Stimulated activated CD4-positive, alpha-beta T cell treated with anti-CD3 and anti-CD28 coated beads, Interleukin-2, amount 100 ng/mL, for 48 hours (primary cell): ENCODE measurements around the gene RNFT2.

ENCODE experiments used
- DNase-seq, 2 donors: peaks; one replicate each; pipeline ENCODE4 v3.0.0-alpha.2; 2020

Gene RNFT2

DNA sequence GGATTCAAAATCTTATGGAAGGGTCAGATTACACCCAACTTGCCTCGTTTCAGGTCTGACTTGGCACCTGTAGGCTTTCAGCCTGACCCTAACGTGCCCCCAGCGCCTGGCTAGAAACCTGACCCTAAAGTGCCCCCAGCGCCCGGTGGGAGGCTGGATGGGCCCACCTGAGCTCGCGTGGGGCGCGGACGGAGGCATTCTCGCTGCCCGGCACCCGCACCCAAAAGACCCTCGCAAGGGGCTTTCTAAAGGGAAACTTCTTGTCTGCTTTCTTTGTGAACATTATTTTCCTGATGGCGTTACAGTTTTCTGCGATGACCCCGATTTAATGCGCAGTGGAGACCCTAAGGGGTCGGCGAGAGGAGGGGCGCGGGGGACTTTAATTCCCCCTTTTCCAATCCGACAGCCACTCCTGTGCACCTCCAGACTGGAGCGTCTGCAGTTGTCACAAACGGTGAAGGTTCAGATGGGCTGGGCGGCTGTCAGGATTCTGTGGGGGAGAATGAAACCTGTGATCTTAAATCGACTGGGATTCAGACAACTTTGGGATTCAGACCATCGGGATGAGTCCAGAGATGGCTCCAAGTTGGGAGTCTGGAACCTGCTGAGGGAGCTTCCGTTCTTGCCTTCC lies 143.9 kb downstream of the RNFT2 start:
- DNase-seq, result no peak

DNA sequence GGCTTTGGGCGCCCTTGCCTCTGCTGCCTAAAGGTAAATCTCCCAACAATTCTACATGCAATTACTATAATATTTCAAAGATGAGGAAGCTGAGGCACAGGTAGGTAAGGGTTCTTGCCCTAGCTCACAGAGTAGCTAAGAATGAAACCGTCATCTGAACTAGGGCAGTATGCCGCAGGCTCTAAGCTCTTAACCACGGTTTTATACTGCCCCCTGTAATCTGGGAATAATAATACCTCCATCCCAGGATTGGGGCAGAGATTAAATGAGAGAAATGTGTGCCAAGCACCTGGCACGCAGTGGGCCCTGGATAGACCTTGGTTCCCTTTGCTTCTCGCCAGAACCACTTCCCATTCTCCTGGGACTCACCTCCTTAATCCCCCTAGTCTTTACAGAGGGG lies 144.6 kb downstream of the RNFT2 start:
- no peak for DNase-seq

DNA sequence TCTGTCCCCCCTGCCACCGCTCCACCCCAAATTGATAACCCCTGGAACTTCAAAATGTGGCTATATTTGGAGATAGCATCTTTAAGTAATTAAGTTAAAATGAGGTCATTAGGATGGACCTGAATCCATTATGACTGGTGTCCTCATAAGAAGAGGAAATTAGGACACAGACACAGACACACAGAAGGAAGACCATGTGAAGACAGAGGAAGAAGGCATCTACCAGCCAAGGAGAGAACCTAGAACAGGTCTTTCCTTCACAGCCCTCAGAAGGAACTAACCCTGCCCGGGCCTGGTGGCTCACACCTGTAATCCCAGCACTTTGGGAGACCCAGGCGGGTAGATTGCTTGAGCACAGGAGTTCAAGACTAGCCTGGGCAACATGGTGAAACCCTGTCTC lies 146.8 kb downstream of the RNFT2 start:
- DNase-seq, result no peak

DNA sequence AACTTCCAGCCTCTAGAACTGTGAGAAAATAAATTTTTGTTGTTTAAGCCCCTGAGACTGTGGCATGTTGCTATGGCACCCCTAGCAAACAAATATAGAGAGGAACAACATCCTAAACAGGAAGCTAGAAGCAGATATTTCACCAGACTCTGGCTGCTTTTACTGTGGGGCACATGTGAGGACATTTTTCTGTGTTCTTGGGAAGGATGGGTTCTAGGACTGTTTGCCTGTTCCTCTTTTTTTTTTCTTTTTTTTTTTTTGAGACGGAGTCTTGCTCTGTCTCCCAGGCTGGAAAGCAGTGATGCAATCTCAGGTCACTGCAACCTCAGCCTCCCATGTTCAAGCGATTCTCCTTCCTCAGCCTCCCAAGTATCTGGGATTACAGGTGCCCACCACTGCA lies 147.4 kb downstream of the RNFT2 start:
- DNase-seq, result no peak

DNA sequence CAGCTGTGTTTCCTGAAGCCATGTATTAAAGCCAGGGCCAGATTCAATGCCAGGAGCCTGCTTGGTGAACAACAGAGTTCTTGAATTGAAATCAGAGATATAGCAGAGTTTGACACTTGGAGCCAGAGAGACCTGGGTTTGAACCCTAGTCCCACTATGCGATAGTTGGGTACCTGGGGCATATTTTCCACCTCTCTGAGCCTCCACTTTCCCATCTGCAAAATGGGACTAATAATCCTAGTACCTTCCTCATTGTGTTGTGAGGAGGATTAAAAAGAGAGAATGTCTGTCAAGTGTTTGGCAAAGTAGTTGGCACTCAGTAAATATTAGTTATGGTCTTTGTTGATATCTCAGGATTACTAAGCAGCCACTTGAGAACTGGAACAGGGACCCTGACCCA lies 149.1 kb downstream of the RNFT2 start:
- no peak for DNase-seq

DNA sequence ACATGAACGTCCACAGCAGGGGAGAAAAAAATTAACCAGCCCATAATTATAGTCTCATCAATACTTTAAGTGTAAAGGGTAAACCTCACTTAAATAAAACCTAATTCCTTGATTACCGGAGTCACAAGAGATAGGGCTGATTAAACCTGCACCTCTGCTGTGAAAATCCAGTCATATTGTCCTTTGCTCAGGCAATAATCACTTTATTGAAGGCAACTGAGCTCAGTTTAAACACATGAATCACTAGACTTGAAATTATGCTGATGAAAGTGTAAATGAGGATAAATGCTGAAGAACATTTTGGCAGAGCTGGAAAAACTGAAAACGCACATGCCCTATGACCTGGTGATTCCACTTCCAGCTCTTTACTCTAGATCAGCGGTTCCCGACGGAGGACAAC lies 149.8 kb downstream of the RNFT2 start:
- no peak for DNase-seq

DNA sequence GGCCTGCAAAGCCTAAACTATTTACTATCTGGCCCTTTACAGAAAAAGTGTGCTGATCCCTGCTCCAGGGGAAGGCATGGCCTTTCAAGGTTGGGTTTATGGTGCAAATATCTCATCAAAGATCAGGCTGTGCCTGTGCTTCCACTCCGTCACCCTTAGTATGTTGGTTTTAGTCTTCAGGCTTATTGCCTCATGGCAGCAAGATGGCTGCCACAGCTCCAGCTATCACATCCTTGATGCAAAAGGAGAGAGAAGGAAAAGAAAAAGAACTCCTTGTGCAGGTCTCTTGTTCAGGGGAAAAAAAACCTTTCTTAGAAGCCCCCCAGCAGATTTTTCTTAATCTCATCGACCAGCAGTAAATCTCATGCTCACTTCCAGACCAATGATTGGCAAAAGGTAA lies 152.2 kb downstream of the RNFT2 start:
- DNase-seq, result no peak

DNA sequence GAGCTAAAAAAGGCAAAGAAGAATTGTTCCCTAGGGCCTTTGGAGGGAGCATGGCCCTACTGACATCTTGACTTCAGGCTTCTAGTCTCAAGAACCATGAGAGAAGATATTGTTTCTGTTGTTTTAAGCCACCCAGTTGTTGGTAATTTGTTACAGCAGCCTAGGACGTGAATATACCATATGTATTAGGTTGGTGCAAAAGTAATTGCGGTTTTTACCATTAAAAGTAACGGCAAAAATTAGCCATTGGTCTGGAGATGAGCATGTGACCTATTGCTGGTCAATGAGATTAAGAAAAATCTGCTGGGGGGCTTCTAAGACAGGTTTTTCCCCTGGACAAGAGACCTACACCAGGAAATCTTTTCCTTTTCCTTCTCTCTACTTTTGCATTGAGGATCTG lies 152.9 kb downstream of the RNFT2 start:
- no peak for DNase-seq

DNA sequence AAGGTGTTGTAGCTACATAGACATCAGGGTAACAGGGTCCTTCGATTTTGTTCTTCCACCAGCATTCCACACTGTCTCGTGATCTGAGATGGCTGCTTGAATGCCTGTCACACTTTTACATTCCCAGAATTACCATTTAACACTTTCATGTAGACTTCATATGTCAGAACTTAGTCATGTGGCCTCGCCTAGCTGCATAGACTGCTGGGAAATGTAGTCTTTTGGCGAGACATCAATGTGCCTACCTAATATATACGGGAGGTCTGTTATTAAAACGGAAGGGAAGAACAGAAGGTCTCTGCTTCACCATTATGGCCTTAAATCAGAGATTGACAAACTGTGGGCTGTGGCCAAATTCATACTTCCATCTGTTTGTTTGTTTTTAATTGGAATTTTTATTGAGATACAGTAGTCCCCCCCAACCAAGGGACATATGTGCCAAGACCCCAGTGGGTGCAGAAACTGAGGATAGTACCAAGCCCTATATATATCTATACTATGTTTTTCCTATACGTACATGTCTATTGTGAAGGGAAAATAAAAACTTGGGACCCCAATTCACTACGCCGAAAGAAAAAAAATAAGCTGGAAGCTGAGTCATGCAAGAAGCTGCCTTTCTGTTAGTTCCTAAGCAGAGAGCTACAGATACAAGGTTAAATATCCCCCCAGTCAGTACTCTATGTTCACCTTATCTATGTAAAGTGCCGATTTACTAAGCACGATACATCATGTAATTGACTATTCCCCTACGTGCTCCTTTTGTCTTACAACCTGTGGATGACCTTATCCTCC lies 154.4 kb downstream of the RNFT2 start:
- DNase-seq, result no peak

DNA sequence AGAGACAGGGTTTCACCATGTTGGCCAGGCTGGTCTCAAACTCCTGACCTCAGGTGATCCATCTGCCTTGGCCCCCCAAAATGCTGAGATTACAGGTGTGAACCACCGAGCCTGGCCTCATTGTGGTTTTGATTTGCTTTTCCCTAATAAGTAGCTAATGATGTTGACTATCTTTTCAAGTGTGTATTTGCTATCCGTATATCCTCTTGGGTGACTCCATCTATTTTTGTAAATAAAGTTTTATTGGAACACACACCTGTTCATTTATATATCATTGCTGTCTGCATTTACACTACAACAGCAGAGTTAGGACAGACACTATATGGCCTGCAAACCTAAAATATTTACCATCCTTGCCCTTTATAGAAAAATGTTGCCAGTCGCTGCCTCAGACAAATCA lies 156.8 kb downstream of the RNFT2 start:
- DNase-seq, result no peak

DNA sequence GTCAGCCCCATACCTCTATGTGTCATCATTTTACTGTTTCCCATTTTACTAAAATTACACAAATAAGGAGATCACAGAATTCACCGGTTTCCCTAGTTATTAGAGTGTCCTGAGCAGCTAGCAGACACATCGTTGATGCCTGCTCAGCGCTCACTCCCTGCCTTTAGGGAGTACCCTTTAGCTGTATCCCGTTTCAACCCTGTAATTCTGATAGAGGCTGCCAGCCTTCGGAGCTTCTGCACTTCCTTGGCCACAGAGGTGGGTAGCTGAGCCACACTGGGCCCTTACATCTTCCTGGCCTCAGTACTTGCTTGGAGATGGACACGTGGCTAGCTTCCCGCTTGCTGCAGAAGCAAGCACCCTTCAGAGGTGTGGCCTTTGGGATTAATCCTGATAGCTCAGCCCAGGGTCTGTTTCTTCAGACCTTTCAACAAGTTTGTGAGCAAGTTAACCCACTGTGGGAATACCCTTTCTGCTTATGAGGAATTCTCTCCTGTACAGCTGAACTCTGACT lies 158.4 kb downstream of the RNFT2 start:
- DNase-seq, result no peak

DNA sequence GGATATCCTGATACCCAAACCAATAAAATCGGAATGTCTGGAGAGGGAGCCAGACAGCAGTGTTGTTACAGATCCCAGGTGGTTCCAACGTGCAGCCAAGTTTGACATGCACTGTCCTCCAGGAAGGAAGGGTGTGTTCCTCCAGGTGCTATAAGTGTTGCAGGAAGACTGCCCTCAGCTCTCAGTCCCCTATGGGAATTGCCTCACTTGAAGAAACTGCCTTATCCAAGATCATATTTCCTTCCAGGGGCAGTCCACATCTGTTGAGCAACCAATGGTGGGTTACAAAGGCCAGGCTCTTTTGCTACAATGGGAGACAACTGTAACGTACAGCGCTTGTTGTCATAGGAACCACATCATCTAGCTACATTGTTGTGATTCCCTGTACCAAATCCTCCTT lies 159.4 kb downstream of the RNFT2 start:
- DNase-seq, result no peak

DNA sequence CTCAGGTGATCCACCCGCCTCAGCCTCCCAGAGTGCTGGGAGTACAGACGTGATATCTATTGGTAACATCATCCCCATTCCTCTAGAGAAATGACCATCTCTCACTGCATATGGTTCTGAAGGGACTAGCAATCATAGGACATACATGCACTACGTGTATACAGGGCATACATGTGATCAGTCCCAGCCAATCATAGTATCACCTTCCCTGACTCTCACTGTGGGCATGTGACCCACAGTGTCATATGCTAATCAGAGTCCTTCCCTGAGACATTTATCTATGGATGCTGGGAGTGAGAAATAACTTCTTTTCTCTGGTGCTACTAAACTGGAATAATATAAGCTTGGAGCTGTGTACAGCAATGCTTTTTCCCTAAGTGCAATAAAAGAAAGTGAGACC lies 160.6 kb downstream of the RNFT2 start:
- DNase-seq, result no peak

DNA sequence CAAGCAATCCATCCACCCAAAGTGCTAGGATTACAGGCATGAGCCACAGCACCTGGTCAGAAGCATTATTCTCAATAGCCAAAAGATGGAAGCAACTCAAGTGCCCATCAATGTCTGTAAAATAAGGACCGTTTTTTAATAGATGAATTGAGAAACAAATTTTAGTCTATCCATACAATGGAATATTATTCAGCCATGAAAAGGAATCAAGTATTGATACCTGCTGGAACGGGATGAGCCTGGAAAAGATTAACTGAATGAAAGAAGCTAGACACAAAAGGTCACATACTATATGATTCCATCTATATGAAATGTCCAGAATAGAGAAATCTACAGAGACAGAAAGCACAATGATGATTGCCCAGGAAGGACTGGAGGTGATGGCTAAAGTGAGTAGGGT lies 163.5 kb downstream of the RNFT2 start:
- no peak for DNase-seq
